ENCODE data around the gene PACRG. TPM values are rescaled to one million over a fixed set of nuclear protein-coding genes. Genes with fewer than 3 reads are reported as not detected.

Gene PACRG
- total RNA-seq, 1 donor from 2014 or later = 1.1 TPM

DNA sequence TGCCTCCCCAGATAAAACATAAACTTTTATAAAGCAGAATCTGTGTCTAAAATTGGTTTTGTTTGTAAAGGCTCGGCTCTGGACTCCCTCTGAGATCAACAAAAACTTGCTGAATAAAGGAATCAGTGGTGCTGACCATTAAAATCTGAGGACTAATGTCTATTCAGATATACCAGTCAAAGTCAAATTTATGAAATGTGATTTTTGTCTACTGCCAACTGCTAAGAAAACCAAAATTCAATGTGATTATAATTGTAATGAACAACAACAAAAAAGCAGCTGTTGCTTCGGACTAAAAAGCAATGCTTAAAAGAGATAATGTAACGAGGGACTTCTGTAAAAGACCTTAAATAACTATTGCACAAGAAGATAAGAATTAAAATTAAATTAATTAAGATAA lies 26.8 kb upstream of the PACRG start:
- no peaks in the 10 kb centered on the region for H3K36me3 Mint-ChIP-seq (ENCODE audit: low read depth)
- no peak overlapping the region for H3K27ac Mint-ChIP-seq (ENCODE audit: unreplicated experiment)
- no peaks in the 10 kb centered on the region for H3K4me1 Mint-ChIP-seq (ENCODE audit: low read depth)
- no peak for DNase-seq (ENCODE audit: low spot score)
- no peaks in the 10 kb centered on the region for H3K27me3 Mint-ChIP-seq (ENCODE audit: low read depth)
- no peaks in the 10 kb centered on the region for H3K9me3 Mint-ChIP-seq (ENCODE audit: low read depth)
- H3K4me3 Mint-ChIP-seq (ENCODE audit: unreplicated experiment) = no peak overlapping the region
- no peak for TF ChIP-seq CTCF (IDR thresholded peaks at IDR 0.05)

- Mint-ChIP-seq H3K4me1 (ENCODE audit: low read depth) (no peaks in the 10 kb centered on the region), H3K27me3 (ENCODE audit: low read depth) (no peaks in the 10 kb centered on the region), H3K27ac (ENCODE audit: unreplicated experiment) (no peak overlapping the region), H3K4me3 (ENCODE audit: unreplicated experiment) (no peak overlapping the region), H3K9me3 (ENCODE audit: low read depth) (no peaks in the 10 kb centered on the region), H3K36me3 (ENCODE audit: low read depth) (no peaks in the 10 kb centered on the region)
- TF ChIP-seq CTCF (IDR thresholded peaks at IDR 0.05) = no peak
- no peak for DNase-seq (ENCODE audit: low spot score)
Observed at GRCh38 chr6:162701551-162701950, 26.2 kb upstream of the PACRG start.

GRCh38 chr6:162702446-162702845 lies 25.3 kb upstream of the PACRG start:
- H3K27ac Mint-ChIP-seq (ENCODE audit: unreplicated experiment) = no peak overlapping the region
- TF ChIP-seq CTCF (IDR thresholded peaks at IDR 0.05) = no peak
- H3K27me3 Mint-ChIP-seq (ENCODE audit: low read depth) = no peaks in the 10 kb centered on the region
- H3K4me1 Mint-ChIP-seq (ENCODE audit: low read depth) = no peaks in the 10 kb centered on the region
- H3K36me3 Mint-ChIP-seq (ENCODE audit: low read depth) = no peaks in the 10 kb centered on the region
- DNase-seq (ENCODE audit: low spot score) = no peak
- no peaks in the 10 kb centered on the region for H3K9me3 Mint-ChIP-seq (ENCODE audit: low read depth)
- no peak overlapping the region for H3K4me3 Mint-ChIP-seq (ENCODE audit: unreplicated experiment)

DNA sequence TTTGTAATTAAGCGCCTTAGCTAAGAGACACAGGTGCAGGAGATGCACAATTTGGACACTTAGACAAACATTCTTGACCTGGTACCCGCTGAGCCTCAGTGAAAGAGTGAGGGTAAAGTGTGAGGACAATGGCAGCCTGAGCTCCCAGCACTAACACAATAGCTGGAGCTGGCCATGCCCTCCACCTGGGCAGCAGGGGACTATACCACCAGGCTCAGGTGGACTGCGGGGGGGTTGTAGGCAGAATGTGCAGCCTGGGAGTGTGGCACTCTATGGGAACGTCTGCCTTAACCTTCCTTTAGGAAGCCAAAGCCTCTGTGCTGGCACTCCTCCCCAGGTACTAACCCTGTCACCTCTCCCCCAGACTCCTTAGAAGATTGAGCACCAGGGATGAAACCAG lies 23.8 kb upstream of the PACRG start:
- DNase-seq (ENCODE audit: low spot score) = no peak
- Mint-ChIP-seq H3K27me3 (ENCODE audit: low read depth) (no peaks in the 10 kb centered on the region), H3K36me3 (ENCODE audit: low read depth) (no peaks in the 10 kb centered on the region), H3K4me1 (ENCODE audit: low read depth) (no peaks in the 10 kb centered on the region), H3K9me3 (ENCODE audit: low read depth) (no peaks in the 10 kb centered on the region), H3K4me3 (ENCODE audit: unreplicated experiment) (no peak overlapping the region), H3K27ac (ENCODE audit: unreplicated experiment) (no peak overlapping the region)
- no peak for TF ChIP-seq CTCF (IDR thresholded peaks at IDR 0.05)

DNA sequence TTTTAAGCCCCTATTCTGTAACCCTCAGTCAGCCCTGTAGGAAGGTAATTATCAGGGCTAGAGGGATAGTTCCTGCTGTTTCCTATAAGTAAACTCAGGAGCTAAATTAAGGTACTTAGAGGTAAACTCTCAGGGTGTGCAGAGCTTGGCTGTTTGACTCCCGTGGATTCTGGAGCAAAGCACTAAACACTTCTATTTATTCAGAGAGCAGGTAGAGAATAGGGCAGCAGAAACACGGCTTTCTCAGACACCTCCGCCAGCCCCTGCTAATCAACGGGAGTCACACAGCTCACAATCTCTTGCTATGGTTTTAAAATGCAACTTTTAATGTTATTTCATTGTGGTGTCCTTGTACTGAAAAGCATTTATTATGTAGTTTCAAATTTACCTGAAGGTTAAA lies 22.0 kb upstream of the PACRG start:
- TF ChIP-seq CTCF (IDR thresholded peaks at IDR 0.05) = no peak
- H3K4me3 Mint-ChIP-seq (ENCODE audit: unreplicated experiment) = no peak overlapping the region
- H3K36me3 Mint-ChIP-seq (ENCODE audit: low read depth) = no peaks in the 10 kb centered on the region
- H3K9me3 Mint-ChIP-seq (ENCODE audit: low read depth) = no peaks in the 10 kb centered on the region
- no peak overlapping the region for H3K27ac Mint-ChIP-seq (ENCODE audit: unreplicated experiment)
- no peaks in the 10 kb centered on the region for H3K4me1 Mint-ChIP-seq (ENCODE audit: low read depth)
- H3K27me3 Mint-ChIP-seq (ENCODE audit: low read depth) = no peaks in the 10 kb centered on the region
- DNase-seq (ENCODE audit: low spot score) = no peak
